Naive thymus-derived CD4-positive, alpha-beta T cell (primary cell): ENCODE measurements around the gene LCNL1. TPM values are rescaled to one million over a fixed set of nuclear protein-coding genes. Genes with fewer than 3 reads are reported as not detected.

Source experiments
- ATAC-seq: fragments of 150-1000 bp; cut with Tn5 transposase; 2 replicates; pipeline ENCODE4 v1.10.0; 2021; ENCODE audit warnings: mild to moderate bottlenecking, moderate library complexity
- CTCF ChIA-PET: fragments of 350-600 bp; sonication (Branson Sonifier 250); formaldehyde crosslinking; loops from one replicate; lab custom pipeline; 2021; ENCODE audit warnings: antibody characterized with exemption; lab: Charles Lee
- POLR2A ChIA-PET: fragments of 350-600 bp; sonication (Branson Sonifier 250); formaldehyde crosslinking; loops from one replicate; lab custom pipeline; 2021; ENCODE audit warnings: antibody characterized with exemption, inconsistent platforms; lab: Charles Lee
- DNase-seq, 9 donors: peaks; one replicate each; pipeline versions ENCODE4 v3.0.0 to v3.0.0-alpha.2; 2020 to 2022; ENCODE audit warnings: mixed read lengths in 1 of 9
- H3K27ac ChIP-seq: one replicate; pipeline ENCODE4 v1.7.0; 2013; ENCODE audit warnings: mild to moderate bottlenecking, low read depth, low read length, moderate library complexity
- H3K27me3 ChIP-seq, 2 donors: one replicate each; pipeline ENCODE4 v1.7.0; 2013; ENCODE audit warnings: low read length in 2 of 2, mild to moderate bottlenecking in 2 of 2, moderate library complexity in 2 of 2; ENCODE audit not compliant: control insufficient read depth in 2 of 2, insufficient read depth in 2 of 2
- H3K36me3 ChIP-seq, 3 experiments: 1 replicate in 2 of 3; 2 replicates in 1 of 3; pipeline ENCODE4 v1.7.0; 2013; ENCODE audit warnings: low read length in 3 of 3, mild to moderate bottlenecking in 3 of 3, moderate library complexity in 1 of 3; ENCODE audit not compliant: insufficient read depth in 3 of 3, control insufficient read depth in 2 of 3
- H3K4me1 ChIP-seq, 2 donors: one replicate each; pipeline ENCODE4 v1.7.0; 2013; ENCODE audit warnings: low read length in 2 of 2, mild to moderate bottlenecking in 2 of 2, moderate library complexity in 1 of 2; ENCODE audit not compliant: control insufficient read depth in 2 of 2, insufficient read depth in 2 of 2
- H3K4me3 ChIP-seq: 2 replicates; pipeline ENCODE4 v1.7.0; 2013; ENCODE audit warnings: mild to moderate bottlenecking, low read length
- H3K9me3 ChIP-seq, 3 experiments: 1 replicate in 2 of 3; 2 replicates in 1 of 3; pipeline ENCODE4 v1.7.0; 2013; ENCODE audit warnings: low read length in 3 of 3; ENCODE audit not compliant: control insufficient read depth in 2 of 3
- H3K27ac Mint-ChIP-seq, 9 donors: one replicate each; pipeline ENCODE4 v1.8.0; 2020 to 2022; ENCODE audit warnings: mixed read lengths in 9 of 9, mild to moderate bottlenecking in 8 of 9, moderate library complexity in 5 of 9, inconsistent platforms in 2 of 9
- H3K27me3 Mint-ChIP-seq, 5 donors: one replicate each; pipeline ENCODE4 v1.8.0; 2021 to 2022; ENCODE audit warnings: mixed read lengths in 5 of 5, mild to moderate bottlenecking in 1 of 5
- H3K36me3 Mint-ChIP-seq, 5 donors: one replicate each; pipeline ENCODE4 v1.8.0; 2020 to 2022; ENCODE audit warnings: mixed read lengths in 5 of 5, mild to moderate bottlenecking in 3 of 5, inconsistent platforms in 1 of 5
- H3K4me1 Mint-ChIP-seq, 7 donors: one replicate each; pipeline ENCODE4 v1.8.0; 2020 to 2022; ENCODE audit warnings: mixed read lengths in 7 of 7, mild to moderate bottlenecking in 3 of 7, inconsistent platforms in 1 of 7
- H3K4me3 Mint-ChIP-seq, 10 donors: one replicate each; pipeline ENCODE4 v1.8.0; 2020 to 2022; ENCODE audit warnings: mild to moderate bottlenecking in 10 of 10, mixed read lengths in 10 of 10, moderate library complexity in 6 of 10, inconsistent platforms in 2 of 10
- H3K9me3 Mint-ChIP-seq, 11 donors: one replicate each; pipeline ENCODE4 v1.8.0; 2020 to 2022; ENCODE audit warnings: mixed read lengths in 11 of 11, mild to moderate bottlenecking in 4 of 11, inconsistent platforms in 1 of 11, moderate library complexity in 1 of 11
- intact Hi-C, 2 donors: fragments of 100-400 bp; cut with micrococcal nuclease; formaldehyde crosslinking; loops; one replicate each; pipeline ENCODE4 v1.15.1; 2023
- polyA plus RNA-seq, 2 donors: library from polyadenylated mRNA; unstranded; fragments of 300-500 nt; fragmentation: Illumina TruSeq; gene quantifications; one replicate each; pipeline ENCODE4 v1.2.3, GENCODE V29; 2021
- total RNA-seq, 6 experiments: library from RNA in 5 of 6; stranded (reverse) in 5 of 6; gene quantifications; 1 replicate in 5 of 6; 2 replicates in 1 of 6; pipeline ENCODE4 v1.2.3 and lab custom pipeline; 2021 to 2026

The LCNL1 gene
- total and polyA plus RNA-seq, 7 experiments from 2014 or later = 0.12 to 1.9 (median 0.13) TPM; not detected in 4

DNA sequence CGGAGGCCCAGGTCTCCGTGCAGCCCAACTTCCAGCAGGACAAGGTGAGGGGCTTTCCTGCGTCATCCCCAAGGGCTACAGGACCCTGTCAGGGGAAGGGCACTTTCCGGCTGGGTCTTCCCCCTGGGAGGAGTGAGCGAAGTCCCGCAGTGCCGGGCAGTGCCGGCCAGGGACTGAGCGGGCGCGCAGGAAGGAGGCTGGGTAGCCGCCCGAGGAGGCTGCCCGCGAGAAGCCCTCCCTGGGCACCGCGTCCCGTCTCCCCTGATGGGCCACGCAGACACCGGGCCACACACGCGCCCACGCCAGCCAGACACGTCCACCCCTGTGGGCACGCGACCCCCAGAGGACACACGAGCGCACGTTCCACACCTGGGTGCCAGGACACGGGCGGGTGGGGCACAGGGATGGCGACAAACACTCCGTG, 5.1 kb upstream of the LCNL1 start:
- no peaks in the 10 kb centered on the region for H3K9me3 Mint-ChIP-seq
- H3K27ac ChIP-seq = no peak overlapping the region
- intact Hi-C loops = loop anchor here (1.0 kb wide), 4 partner anchors 15 to 187 kb away; partner anchors contain the start of gene PAXX (in 2 of the 2)
- CTCF ChIA-PET = no interaction called here
- H3K27me3 ChIP-seq = no peaks in the 10 kb centered on the region
- peak overlapping the region in 1 of 9 donors; percentile 33 for H3K27ac Mint-ChIP-seq
- ATAC-seq = no peak
- H3K4me1 ChIP-seq = peaks cover 13 to 23% of the 10 kb centered on the region in 2 donors
- no peaks in the 10 kb centered on the region for H3K36me3 ChIP-seq
- peaks cover 0 to 19% (median 7%) of the 10 kb centered on the region in 7 donors for H3K4me1 Mint-ChIP-seq
- DNase-seq = no peak
- H3K9me3 ChIP-seq = no peaks in the 10 kb centered on the region
- POLR2A ChIA-PET = interaction anchor here (1.1 kb wide), 1 partner anchor 29 kb away, joined by 3 read pairs; no protein-coding TSS in a partner anchor
- peaks cover 0 to 5% (median 3%) of the 10 kb centered on the region in 5 donors for H3K27me3 Mint-ChIP-seq
- no peak overlapping the region for H3K4me3 ChIP-seq
- H3K36me3 Mint-ChIP-seq = no peaks in the 10 kb centered on the region
- H3K4me3 Mint-ChIP-seq = peak overlapping the region in 2 of 10 donors; percentile 41 to 42

DNA sequence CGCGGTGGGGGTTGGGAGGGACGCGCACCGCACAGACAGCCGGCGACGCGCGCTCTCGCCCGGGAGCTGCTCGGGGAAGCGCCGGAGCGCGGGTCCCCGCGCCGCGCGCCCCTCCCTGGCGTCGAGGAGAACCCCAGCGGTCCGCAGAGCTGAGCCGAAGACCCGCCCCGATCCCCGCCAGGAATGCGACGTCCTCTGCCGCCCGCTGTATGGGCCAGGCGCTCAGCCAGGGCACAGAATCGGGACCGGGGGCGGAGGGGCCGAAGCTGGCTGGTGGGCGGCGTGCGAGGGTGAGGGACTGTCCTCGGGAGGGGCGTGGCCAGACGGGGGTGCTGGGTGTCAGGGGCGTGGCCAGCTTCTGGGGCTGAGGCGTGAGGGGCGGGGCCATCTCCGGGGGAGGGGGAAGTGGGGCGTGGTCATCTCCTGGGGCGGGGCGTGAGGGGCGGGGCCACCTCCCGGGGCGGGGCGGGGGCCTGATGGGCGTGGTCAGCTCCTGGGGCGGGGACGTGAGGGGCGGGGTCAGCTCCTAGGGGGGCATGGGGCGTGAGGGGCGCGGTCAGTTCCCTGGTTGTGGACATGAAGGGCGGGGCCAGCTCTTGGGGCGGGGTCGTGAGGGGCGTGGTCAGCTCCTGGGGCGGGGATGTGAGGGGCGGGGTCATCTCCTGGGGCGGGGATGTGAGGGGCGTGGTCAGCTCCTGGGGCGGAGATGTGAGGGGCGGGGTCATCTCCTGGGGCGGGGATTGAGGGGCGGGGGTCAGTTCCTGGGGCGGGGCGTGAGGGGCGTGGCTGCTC, 4.5 kb upstream of the LCNL1 start:
- H3K4me1 Mint-ChIP-seq = peaks cover 0 to 19% (median 7%) of the 10 kb centered on the region in 7 donors
- POLR2A ChIA-PET = interaction anchor here (1.1 kb wide), 1 partner anchor 30 kb away, joined by 3 read pairs; no protein-coding TSS in a partner anchor
- Histone ChIP-seq H3K4me3 (no peak overlapping the region), H3K4me1 (peaks cover 13 to 23% of the 10 kb centered on the region in 2 donors), H3K36me3 (no peaks in the 10 kb centered on the region), H3K27me3 (peaks cover 0 to under 1% of the 10 kb centered on the region in 2 donors), H3K9me3 (no peaks in the 10 kb centered on the region), H3K27ac (no peak overlapping the region)
- H3K27me3 Mint-ChIP-seq = peaks cover 0 to 9% (median 3%) of the 10 kb centered on the region in 5 donors
- H3K27ac Mint-ChIP-seq = no peak overlapping the region
- no peaks in the 10 kb centered on the region for H3K9me3 Mint-ChIP-seq
- intact Hi-C loops = loop anchor here (1.0 kb wide), 4 partner anchors 14 to 188 kb away; partner anchors contain the start of gene PAXX (in 2 of the 2)
- no peaks in the 10 kb centered on the region for H3K36me3 Mint-ChIP-seq
- CTCF ChIA-PET = no interaction called here
- peak overlapping the region in 3 of 10 donors; percentile 12 to 37 (median 23) for H3K4me3 Mint-ChIP-seq
- ATAC-seq (peak; percentile 87), DNase-seq (peak; percentile 40 to 82 (median 51))

DNA sequence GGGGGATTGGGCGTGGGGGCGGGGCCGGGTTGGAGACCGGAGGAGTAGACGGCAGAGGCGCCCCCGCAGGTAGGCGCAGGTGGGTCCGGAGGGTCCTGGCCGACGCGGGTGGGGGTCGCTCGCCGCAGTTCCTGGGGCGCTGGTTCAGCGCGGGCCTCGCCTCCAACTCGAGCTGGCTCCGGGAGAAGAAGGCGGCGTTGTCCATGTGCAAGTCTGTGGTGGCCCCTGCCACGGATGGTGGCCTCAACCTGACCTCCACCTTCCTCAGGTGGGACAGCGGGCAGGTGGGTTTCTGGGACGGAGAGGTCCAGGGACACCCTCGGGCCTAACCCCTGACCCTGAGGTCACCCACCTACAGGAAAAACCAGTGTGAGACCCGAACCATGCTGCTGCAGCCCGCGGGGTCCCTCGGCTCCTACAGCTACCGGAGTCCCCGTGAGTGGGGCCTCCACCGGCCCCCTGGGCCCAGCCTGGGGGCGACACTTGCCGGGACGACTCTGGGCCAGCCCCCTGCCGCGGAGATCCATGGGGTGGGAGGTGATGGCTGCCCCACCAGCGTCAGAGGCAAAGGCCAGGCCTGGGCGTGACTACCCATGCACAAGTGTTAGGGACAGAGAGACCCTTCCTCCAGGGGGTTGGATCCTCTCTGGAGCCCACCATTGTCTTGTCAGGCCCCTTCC, 3.8 kb upstream of the LCNL1 start:
- Histone ChIP-seq H3K36me3 (no peaks in the 10 kb centered on the region), H3K4me3 (no peak overlapping the region), H3K27ac (no peak overlapping the region), H3K27me3 (peaks cover 0 to 6% of the 10 kb centered on the region in 2 donors), H3K9me3 (no peaks in the 10 kb centered on the region), H3K4me1 (peaks cover 13 to 21% of the 10 kb centered on the region in 2 donors)
- Mint-ChIP-seq H3K4me1 (peaks cover 0 to 23% (median 8%) of the 10 kb centered on the region in 7 donors), H3K27ac (no peak overlapping the region), H3K9me3 (no peaks in the 10 kb centered on the region), H3K36me3 (peaks cover 0 to 3% (median 3%) of the 10 kb centered on the region in 5 donors), H3K27me3 (peaks cover 4 to 13% (median 8%) of the 10 kb centered on the region in 5 donors), H3K4me3 (peak overlapping the region in 1 of 10 donors; percentile 18)
- CTCF ChIA-PET = no interaction called here
- ATAC-seq (no peak), DNase-seq (no peak)
- POLR2A ChIA-PET = interaction anchor here (1.1 kb wide), 1 partner anchor 31 kb away, joined by 3 read pairs; no protein-coding TSS in a partner anchor
- intact Hi-C loops = loop anchor here (1.0 kb wide), 4 partner anchors 13 to 189 kb away; partner anchors contain the start of gene PAXX (in 2 of the 2)

DNA sequence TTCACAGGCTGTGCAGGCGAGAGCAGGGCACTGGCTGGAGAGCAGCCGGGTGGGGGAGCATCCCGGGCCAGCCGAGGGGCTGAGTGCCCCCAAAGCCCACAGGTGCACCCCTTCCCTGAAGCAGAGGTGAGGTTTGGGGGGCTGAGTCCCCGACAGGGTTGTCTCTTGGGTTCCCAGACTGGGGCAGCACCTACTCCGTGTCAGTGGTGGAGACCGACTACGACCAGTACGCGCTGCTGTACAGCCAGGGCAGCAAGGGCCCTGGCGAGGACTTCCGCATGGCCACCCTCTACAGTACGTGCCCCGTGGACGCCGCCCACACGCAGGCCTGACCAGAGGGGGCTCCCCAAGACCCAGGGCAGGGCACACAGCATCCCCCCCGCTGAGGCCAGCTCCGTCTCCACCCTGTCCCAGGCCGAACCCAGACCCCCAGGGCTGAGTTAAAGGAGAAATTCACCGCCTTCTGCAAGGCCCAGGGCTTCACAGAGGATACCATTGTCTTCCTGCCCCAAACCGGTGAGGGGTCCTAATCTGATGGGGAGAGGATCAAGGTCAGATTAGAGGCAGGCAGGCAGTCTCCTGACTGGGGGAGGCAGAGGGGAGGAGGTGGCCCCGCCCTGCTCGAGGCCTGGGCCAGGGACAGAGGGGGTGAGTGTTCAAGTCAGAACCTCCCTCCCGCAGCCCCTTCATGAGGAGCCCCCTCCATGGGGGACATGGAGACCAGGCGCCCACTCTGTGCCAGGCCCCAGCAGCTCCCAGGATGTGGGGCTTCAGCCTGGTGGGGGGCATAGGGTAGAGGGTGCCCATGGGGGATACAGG, 2.8 kb upstream of the LCNL1 start:
- Mint-ChIP-seq H3K4me1 (peaks cover 0 to 22% (median 10%) of the 10 kb centered on the region in 7 donors), H3K36me3 (peaks cover 0 to 5% (median 3%) of the 10 kb centered on the region in 5 donors), H3K27me3 (peaks cover 6 to 21% (median 10%) of the 10 kb centered on the region in 5 donors), H3K9me3 (no peaks in the 10 kb centered on the region), H3K4me3 (no peak overlapping the region), H3K27ac (peak overlapping the region in 2 of 9 donors; percentile 25 to 80)
- intact Hi-C loops = no loop called here
- DNase-seq (no peak), ATAC-seq (no peak)
- Histone ChIP-seq H3K27ac (no peak overlapping the region), H3K4me3 (no peak overlapping the region), H3K27me3 (peaks cover 0 to 6% of the 10 kb centered on the region in 2 donors), H3K4me1 (peaks cover 11 to 12% of the 10 kb centered on the region in 2 donors), H3K9me3 (no peaks in the 10 kb centered on the region), H3K36me3 (no peaks in the 10 kb centered on the region)
- ChIA-PET CTCF (interaction anchor here (1.2 kb wide), 1 partner anchor 13 kb away, joined by 3 read pairs; no protein-coding TSS in a partner anchor), POLR2A (interaction anchor here (1.0 kb wide), 1 partner anchor 12 kb away, joined by 3 read pairs; no protein-coding TSS in a partner anchor)

DNA sequence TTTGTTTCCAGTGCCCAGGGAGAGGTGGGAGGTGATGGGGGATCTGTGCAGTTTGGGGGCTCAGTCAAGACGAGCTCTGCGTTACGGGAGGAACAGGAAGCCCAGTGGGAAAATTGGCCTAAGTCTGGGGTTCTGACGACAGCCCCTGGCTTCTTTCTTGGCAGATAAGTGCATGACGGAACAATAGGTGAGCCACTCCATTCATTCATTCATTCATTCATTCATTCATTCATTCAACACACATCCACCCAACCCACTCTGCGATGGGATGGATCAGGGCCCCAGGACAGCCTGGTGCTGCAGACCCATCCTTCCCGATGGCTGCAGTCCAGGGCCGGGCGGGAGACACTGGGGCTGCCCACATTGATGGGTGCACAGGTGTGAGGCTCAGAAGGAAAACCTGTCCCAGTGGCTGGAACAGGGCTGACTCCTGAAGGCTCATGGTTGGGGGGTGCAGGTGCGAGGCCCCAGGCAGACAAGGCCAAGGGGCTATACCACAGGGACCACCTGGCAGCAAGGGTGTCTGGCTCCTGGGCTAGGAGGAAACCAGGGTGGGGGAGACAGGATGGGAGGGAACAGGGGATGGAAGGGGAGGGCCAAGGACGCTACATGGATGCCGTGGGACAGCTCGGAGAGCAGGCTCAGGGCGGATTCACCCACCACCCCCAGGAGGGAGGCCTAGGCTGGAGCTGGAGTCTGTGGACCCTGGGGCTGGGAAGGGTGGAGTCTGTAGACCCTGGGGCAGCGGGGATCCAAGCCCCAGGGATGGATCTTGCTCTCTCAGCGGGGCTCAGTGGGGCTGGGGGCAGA, 1.9 kb upstream of the LCNL1 start:
- no peak for DNase-seq
- no peak overlapping the region for H3K4me3 Mint-ChIP-seq
- Histone ChIP-seq H3K36me3 (no peaks in the 10 kb centered on the region), H3K27me3 (peaks cover 0 to 6% of the 10 kb centered on the region in 2 donors), H3K27ac (no peak overlapping the region), H3K4me1 (peaks cover 2 to 3% of the 10 kb centered on the region in 2 donors), H3K9me3 (no peaks in the 10 kb centered on the region), H3K4me3 (no peak overlapping the region)
- H3K36me3 Mint-ChIP-seq = peaks cover 0 to 5% (median 3%) of the 10 kb centered on the region in 5 donors
- peak overlapping the region in 2 of 9 donors; percentile 20 to 25 for H3K27ac Mint-ChIP-seq
- peaks cover 6 to 20% (median 10%) of the 10 kb centered on the region in 5 donors for H3K27me3 Mint-ChIP-seq
- no peak for ATAC-seq
- peaks cover 0 to 13% (median 5%) of the 10 kb centered on the region in 7 donors for H3K4me1 Mint-ChIP-seq
- ChIA-PET CTCF (interaction anchor here (1.2 kb wide), 1 partner anchor 12 kb away, joined by 3 read pairs; no protein-coding TSS in a partner anchor), POLR2A (interaction anchor here (1.0 kb wide), 1 partner anchor 11 kb away, joined by 3 read pairs; no protein-coding TSS in a partner anchor)
- no peaks in the 10 kb centered on the region for H3K9me3 Mint-ChIP-seq
- intact Hi-C loops = no loop called here
